ENCODE data around the gene H2BK1.
A peak's percentile ranks its signal among the peaks of the same experiment; 100 is the strongest.

The H2BK1 gene

GRCh38 chr7:151252961-151253711, 42.8 kb upstream of the H2BK1 start:
- no peak for DNase-seq (ENCODE audit: low read depth)
- H3K4me3 ChIP-seq (replicated peaks; ENCODE audit: low read depth, low read length): no peak overlapping the region
- TF ChIP-seq, protein P1, sequence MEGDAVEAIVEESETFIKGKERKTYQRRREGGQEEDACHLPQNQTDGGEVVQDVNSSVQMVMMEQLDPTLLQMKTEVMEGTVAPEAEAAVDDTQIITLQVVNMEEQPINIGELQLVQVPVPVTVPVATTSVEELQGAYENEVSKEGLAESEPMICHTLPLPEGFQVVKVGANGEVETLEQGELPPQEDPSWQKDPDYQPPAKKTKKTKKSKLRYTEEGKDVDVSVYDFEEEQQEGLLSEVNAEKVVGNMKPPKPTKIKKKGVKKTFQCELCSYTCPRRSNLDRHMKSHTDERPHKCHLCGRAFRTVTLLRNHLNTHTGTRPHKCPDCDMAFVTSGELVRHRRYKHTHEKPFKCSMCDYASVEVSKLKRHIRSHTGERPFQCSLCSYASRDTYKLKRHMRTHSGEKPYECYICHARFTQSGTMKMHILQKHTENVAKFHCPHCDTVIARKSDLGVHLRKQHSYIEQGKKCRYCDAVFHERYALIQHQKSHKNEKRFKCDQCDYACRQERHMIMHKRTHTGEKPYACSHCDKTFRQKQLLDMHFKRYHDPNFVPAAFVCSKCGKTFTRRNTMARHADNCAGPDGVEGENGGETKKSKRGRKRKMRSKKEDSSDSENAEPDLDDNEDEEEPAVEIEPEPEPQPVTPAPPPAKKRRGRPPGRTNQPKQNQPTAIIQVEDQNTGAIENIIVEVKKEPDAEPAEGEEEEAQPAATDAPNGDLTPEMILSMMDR (IDR thresholded peaks at IDR 0.05; ENCODE audit: low read length, missing control alignments): no peak

GRCh38 chr7:151252561-151252835, 42.2 kb upstream of the H2BK1 start:
- TF ChIP-seq, protein P1 (IDR thresholded peaks at IDR 0.05; ENCODE audit: low read length, missing control alignments): no peak
- peak overlapping the region; percentile 67 for H3K4me3 ChIP-seq (replicated peaks; ENCODE audit: low read depth, low read length)

GRCh38 chr7:151251689-151252560, 41.6 kb upstream of the H2BK1 start:
- TF ChIP-seq, protein P1 (IDR thresholded peaks at IDR 0.05; ENCODE audit: low read length, missing control alignments): no peak
- DNase-seq (ENCODE audit: low read depth): peak; percentile 75
- H3K4me3 ChIP-seq (replicated peaks; ENCODE audit: low read depth, low read length): peak overlapping the region; percentile 67

More at GRCh38 chr7:151252561-151252835, 42.2 kb upstream of the H2BK1 start:
- DNase-seq (ENCODE audit: low read depth): no peak

GRCh38 chr7:151251328-151251688, 41.0 kb upstream of the H2BK1 start:
- H3K4me3 ChIP-seq (replicated peaks; ENCODE audit: low read depth, low read length): peak overlapping the region; percentile 67
- no peak for DNase-seq (ENCODE audit: low read depth)
- TF ChIP-seq, protein P1 (IDR thresholded peaks at IDR 0.05; ENCODE audit: low read length, missing control alignments): no peak

DNA sequence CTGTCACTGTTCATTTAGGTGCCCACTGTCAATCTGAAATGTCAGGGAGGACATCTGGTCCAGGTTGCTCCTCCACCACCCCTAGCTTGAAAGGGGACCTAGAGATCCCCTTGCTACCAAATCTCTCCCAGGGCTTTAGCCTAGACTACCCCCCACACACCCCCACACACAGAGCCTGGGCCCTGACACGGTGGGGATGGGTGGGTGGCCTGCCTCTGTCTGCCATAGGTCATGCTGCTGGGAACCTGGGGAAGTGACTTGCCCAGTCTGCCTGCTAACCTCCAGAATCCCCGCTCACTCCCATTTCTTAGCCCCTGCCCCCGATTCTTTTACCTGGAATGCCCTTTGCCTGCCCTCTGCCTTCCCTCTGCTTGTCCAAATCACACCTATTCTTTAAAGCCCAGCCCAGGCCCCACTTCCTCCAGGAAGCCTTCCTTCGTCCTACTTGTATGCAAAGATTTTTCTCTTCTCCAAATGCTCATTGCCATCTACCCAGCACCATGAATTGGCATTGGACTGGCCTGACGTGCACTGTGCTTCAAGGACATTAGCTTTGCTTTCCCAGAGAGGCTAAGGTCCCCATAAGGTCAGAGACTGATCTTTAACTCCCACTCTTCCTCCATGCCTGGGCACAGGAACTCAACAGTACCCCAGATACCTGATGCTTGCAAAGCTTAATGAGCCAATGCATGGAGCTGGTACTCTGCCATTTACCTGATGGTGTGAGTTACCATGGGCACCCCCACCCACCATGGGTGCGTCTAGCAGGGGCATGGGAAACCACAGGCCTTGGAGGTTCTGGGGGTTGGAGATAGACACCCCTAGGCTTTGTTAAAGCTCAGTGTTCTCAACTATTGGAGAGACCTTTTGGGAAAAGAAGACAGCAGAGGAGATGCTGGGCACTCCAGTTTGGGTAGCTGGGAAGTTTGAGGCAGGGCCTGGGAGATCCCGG, 40.2 kb upstream of the H2BK1 start:
- TF ChIP-seq, protein P1 (IDR thresholded peaks at IDR 0.05; ENCODE audit: low read length, missing control alignments): no peak
- H3K4me3 ChIP-seq (replicated peaks; ENCODE audit: low read depth, low read length): no peak overlapping the region
- DNase-seq (ENCODE audit: low read depth): no peak

- no peak overlapping the region for H3K4me3 ChIP-seq (replicated peaks; ENCODE audit: low read depth, low read length)
- peak; percentile 62 for DNase-seq (ENCODE audit: low read depth)
- TF ChIP-seq, protein P1 (IDR thresholded peaks at IDR 0.05; ENCODE audit: low read length, missing control alignments): no peak
Observed at GRCh38 chr7:151249732-151250072, 39.4 kb upstream of the H2BK1 start.

Data from fibroblast of pulmonary artery (primary cell).